OCI-LY1 (cell line): Measurements from ENCODE around the gene CEMIP.

Experiments used
- H2AFZ ChIP-seq: fragments of 200-600 bp; sonication (generic), shearing (Covaris generic); 2 replicates; pipeline ENCODE4 v1.6.0; 2014; ENCODE audit warnings: antibody characterized with exemption, mild to moderate bottlenecking, low read length
- H3F3A ChIP-seq: fragments of 200-600 bp; sonication (generic), shearing (Covaris generic); 2 replicates; pipeline ENCODE4 v1.6.0; 2014; ENCODE audit warnings: mild to moderate bottlenecking, antibody characterized with exemption, low read length, moderate library complexity; ENCODE audit not compliant: insufficient read depth
- H3K27ac ChIP-seq: fragments of 200-600 bp; sonication (generic); 2 replicates; pipeline ENCODE4 v1.5.1; 2014; ENCODE audit warnings: low read length, mixed run types, mild to moderate bottlenecking, low read depth; ENCODE audit not compliant: poor library complexity, severe bottlenecking
- H3K27me3 ChIP-seq: fragments of 200-600 bp; sonication (generic); 2 replicates; pipeline ENCODE4 v1.6.0; 2014; ENCODE audit warnings: antibody characterized with exemption, mild to moderate bottlenecking, low read length, moderate library complexity; ENCODE audit not compliant: insufficient read depth
- H3K36me3 ChIP-seq: fragments of 200-600 bp; sonication (generic); 2 replicates; pipeline ENCODE4 v1.6.1; 2014; ENCODE audit warnings: mild to moderate bottlenecking, antibody characterized with exemption, low read length, moderate library complexity, mixed read lengths; ENCODE audit not compliant: insufficient read depth
- H3K4me1 ChIP-seq: fragments of 200-600 bp; sonication (generic); 2 replicates; pipeline ENCODE4 v1.5.1; 2014; ENCODE audit warnings: mild to moderate bottlenecking, low read length, moderate library complexity; ENCODE audit not compliant: insufficient read depth, severe bottlenecking
- H3K4me2 ChIP-seq: fragments of 200-600 bp; sonication (generic), shearing (Covaris generic); 2 replicates; pipeline ENCODE4 v1.6.1; 2014; ENCODE audit warnings: low read length
- H3K4me3 ChIP-seq: fragments of 200-600 bp; sonication (generic); 2 replicates; pipeline ENCODE4 v1.5.1; 2014; ENCODE audit warnings: low read length, low read depth, mild to moderate bottlenecking, mixed read lengths; ENCODE audit not compliant: poor library complexity, severe bottlenecking
- H3K79me2 ChIP-seq: fragments of 200-600 bp; shearing (Covaris generic); 2 replicates; pipeline ENCODE4 v1.6.1; 2016; ENCODE audit warnings: mixed run types, low read length, mixed read lengths; ENCODE audit not compliant: insufficient read depth
- H3K9ac ChIP-seq: fragments of 200-600 bp; sonication (generic), shearing (Covaris generic); 2 replicates; pipeline ENCODE4 v1.6.1; 2014; ENCODE audit warnings: mild to moderate bottlenecking, low read length, mixed read lengths
- H3K9me2 ChIP-seq: fragments of 200-600 bp; sonication (generic), shearing (Covaris generic); 2 replicates; pipeline ENCODE4 v1.6.1; 2014; ENCODE audit warnings: low read depth, mild to moderate bottlenecking, low read length, mixed read lengths
- H3K9me3 ChIP-seq: fragments of 200-600 bp; shearing (Covaris generic); 2 replicates; pipeline ENCODE4 v1.6.1; 2014; ENCODE audit warnings: low read length, mixed read lengths
- H4K20me1 ChIP-seq: fragments of 200-600 bp; sonication (generic), shearing (Covaris generic); 2 replicates; pipeline ENCODE4 v1.6.0; 2016; ENCODE audit warnings: mild to moderate bottlenecking, low read length; ENCODE audit not compliant: insufficient read depth
- CTCF ChIP-seq: fragments of 200-600 bp; sonication (generic), shearing (Covaris generic); IDR thresholded peaks from 2 replicates; pipeline ENCODE4 v1.5.1; 2017; ENCODE audit warnings: mild to moderate bottlenecking, antibody characterized with exemption, low read length, moderate library complexity, mixed read lengths
- EZH2 ChIP-seq: fragments of 200-600 bp; sonication (generic), shearing (Covaris generic); IDR thresholded peaks from 2 replicates; pipeline ENCODE4 v1.8.0; 2017; ENCODE audit warnings: borderline replicate concordance, mixed run types, mild to moderate bottlenecking, antibody characterized with exemption, low read length, moderate library complexity, mixed read lengths

Gene CEMIP

GRCh38 chr15:80753161-80753560 lies 26.0 kb upstream of the CEMIP start:
- no peaks in the 10 kb centered on the region for H4K20me1 ChIP-seq
- no peaks in the 10 kb centered on the region for H3K4me1 ChIP-seq
- H3K9me2 ChIP-seq = no peaks in the 10 kb centered on the region
- no peaks in the 10 kb centered on the region for H3K36me3 ChIP-seq
- no peaks in the 10 kb centered on the region for H3K27me3 ChIP-seq
- no peaks in the 10 kb centered on the region for H3K9me3 ChIP-seq
- no peak overlapping the region for H3K4me3 ChIP-seq
- no peak overlapping the region for H3K27ac ChIP-seq
- no peak overlapping the region for H2AFZ ChIP-seq
- no peak for TF ChIP-seq EZH2
- no peak for TF ChIP-seq CTCF
- no peak overlapping the region for H3K9ac ChIP-seq
- H3K4me2 ChIP-seq = no peak overlapping the region
- no peaks in the 10 kb centered on the region for H3K79me2 ChIP-seq
- no peaks in the 10 kb centered on the region for H3F3A ChIP-seq

- TF ChIP-seq EZH2 (no peak), CTCF (no peak)
- H3K79me2 ChIP-seq = no peaks in the 10 kb centered on the region
- no peak overlapping the region for H3K4me2 ChIP-seq
- H4K20me1 ChIP-seq = no peaks in the 10 kb centered on the region
- no peaks in the 10 kb centered on the region for H3F3A ChIP-seq
- H3K36me3 ChIP-seq = no peaks in the 10 kb centered on the region
- H3K9ac ChIP-seq = no peak overlapping the region
- H3K9me3 ChIP-seq = no peaks in the 10 kb centered on the region
- no peak overlapping the region for H2AFZ ChIP-seq
- H3K9me2 ChIP-seq = no peaks in the 10 kb centered on the region
- H3K4me3 ChIP-seq = no peak overlapping the region
- H3K27me3 ChIP-seq = no peaks in the 10 kb centered on the region
- H3K27ac ChIP-seq = no peak overlapping the region
- H3K4me1 ChIP-seq = no peaks in the 10 kb centered on the region
Observed at GRCh38 chr15:80754014-80754413, 25.2 kb upstream of the CEMIP start.

GRCh38 chr15:80755885-80756284 lies 23.3 kb upstream of the CEMIP start:
- no peaks in the 10 kb centered on the region for H3F3A ChIP-seq
- H3K9me2 ChIP-seq = no peaks in the 10 kb centered on the region
- H3K27me3 ChIP-seq = no peaks in the 10 kb centered on the region
- H3K4me1 ChIP-seq = no peaks in the 10 kb centered on the region
- H3K79me2 ChIP-seq = no peaks in the 10 kb centered on the region
- no peaks in the 10 kb centered on the region for H4K20me1 ChIP-seq
- H2AFZ ChIP-seq = no peak overlapping the region
- no peak for TF ChIP-seq EZH2
- TF ChIP-seq CTCF = no peak
- no peak overlapping the region for H3K4me2 ChIP-seq
- H3K27ac ChIP-seq = no peak overlapping the region
- no peak overlapping the region for H3K9ac ChIP-seq
- H3K4me3 ChIP-seq = no peak overlapping the region
- H3K9me3 ChIP-seq = no peaks in the 10 kb centered on the region
- no peaks in the 10 kb centered on the region for H3K36me3 ChIP-seq
